Right ventricle myocardium superior (tissue), 1 donor: Measurements from ENCODE around the gene RNF224. TPM values are rescaled to one million over a fixed set of nuclear protein-coding genes. Genes with fewer than 3 reads are reported as not detected.

Experiments
- ATAC-seq: fragments of 200-7000 bp; cut with Tn5 transposase; one replicate; pipeline ENCODE4 v1.9.1; 2020; ENCODE audit warnings: mild to moderate bottlenecking; ENCODE audit not compliant: poor library complexity
- DNase-seq: peaks from one replicate; pipeline ENCODE4 v3.0.0-alpha.2; 2020
- intact Hi-C: fragments of 100-400 bp; cut with DNase I; formaldehyde crosslinking; loops from one replicate; pipeline ENCODE4 v1.11.2; 2022
- total RNA-seq: library from RNA; stranded (reverse); fragmentation: NEBNext Ultra II Directional; extraction: Animal tissue kit (Norgen Biotek cat#: 25700); gene quantifications from one replicate; pipeline ENCODE4 v1.2.1, GENCODE V29; 2021
- donor health status: DM: no; HTN: yes; CAD: no; lungs with severe emphysema.

Gene RNF224
- total RNA-seq, 1 donor from 2014 or later: not detected

DNA sequence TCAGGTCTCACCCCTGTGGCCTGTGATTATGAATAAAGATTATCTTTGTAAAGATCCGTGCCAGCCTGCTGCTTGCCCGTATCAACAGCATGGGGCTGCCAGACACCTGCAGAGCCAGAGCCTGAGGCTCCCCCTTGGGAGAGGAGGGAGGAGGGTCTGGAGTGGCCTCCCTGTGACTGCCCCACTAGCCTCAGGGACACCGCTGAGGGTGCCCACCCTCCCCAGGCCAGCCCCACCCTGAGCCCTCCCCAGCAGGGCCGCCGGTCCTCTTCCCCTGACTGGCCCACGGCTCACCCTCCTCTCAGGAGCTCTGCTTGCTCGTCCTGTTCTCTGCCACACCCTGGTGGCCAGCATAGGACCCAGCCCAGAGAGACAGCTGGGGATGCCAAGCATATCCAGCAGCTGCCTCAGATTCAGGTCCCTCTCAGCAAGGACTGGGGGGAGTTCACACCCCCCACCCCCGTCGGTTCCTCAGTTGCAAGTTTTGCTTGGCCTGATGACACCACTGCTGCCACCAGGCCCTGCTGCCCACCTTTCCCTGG, 36.9 kb upstream of the RNF224 start:
- intact Hi-C loops: loop anchor here (5.0 kb wide), 1 partner anchor 37 kb away; the partner anchor contains the start of genes CYSRT1 and RNF224

GRCh38 chr9:137191245-137191644, 36.1 kb upstream of the RNF224 start:
- ATAC-seq (no peak), DNase-seq (no peak)
- intact Hi-C loops: loop anchor here (5.0 kb wide), 1 partner anchor 36 kb away; the partner anchor contains the start of genes CYSRT1 and RNF224

More for the DNA sequence above, 36.9 kb upstream of the RNF224 start:
- no peak for ATAC-seq
- DNase-seq: no peak

GRCh38 chr9:137191691-137192447, 35.4 kb upstream of the RNF224 start:
- ATAC-seq: no peak
- intact Hi-C loops: loop anchor here (5.0 kb wide), 1 partner anchor 35 kb away; the partner anchor contains the start of genes CYSRT1 and RNF224
- DNase-seq: no peak

GRCh38 chr9:137192448-137192780, 34.9 kb upstream of the RNF224 start:
- ATAC-seq: no peak
- no peak for DNase-seq
- intact Hi-C loops: loop anchor here (5.0 kb wide), 1 partner anchor 35 kb away; the partner anchor contains the start of genes CYSRT1 and RNF224

GRCh38 chr9:137192859-137193258, 34.4 kb upstream of the RNF224 start:
- intact Hi-C loops: loop anchor here (5.0 kb wide), 1 partner anchor 34 kb away; the partner anchor contains the start of genes CYSRT1 and RNF224
- no peak for ATAC-seq
- DNase-seq: no peak

GRCh38 chr9:137193771-137194170, 33.5 kb upstream of the RNF224 start:
- ATAC-seq (no peak), DNase-seq (no peak)
- intact Hi-C loops: loop anchor here (5.0 kb wide), 1 partner anchor 34 kb away; the partner anchor contains the start of genes CYSRT1 and RNF224

- ATAC-seq (peak; percentile 79), DNase-seq (peak; percentile 88)
- intact Hi-C loops: loop anchor here (5.0 kb wide), 1 partner anchor 33 kb away; the partner anchor contains the start of genes CYSRT1 and RNF224
Observed at GRCh38 chr9:137194388-137194787, 32.9 kb upstream of the RNF224 start.

- intact Hi-C loops: loop anchor here (5.0 kb wide), 1 partner anchor 32 kb away; the partner anchor contains the start of genes CYSRT1 and RNF224
- ATAC-seq (no peak), DNase-seq (no peak)
Observed at GRCh38 chr9:137194909-137195308, 32.4 kb upstream of the RNF224 start.

DNA sequence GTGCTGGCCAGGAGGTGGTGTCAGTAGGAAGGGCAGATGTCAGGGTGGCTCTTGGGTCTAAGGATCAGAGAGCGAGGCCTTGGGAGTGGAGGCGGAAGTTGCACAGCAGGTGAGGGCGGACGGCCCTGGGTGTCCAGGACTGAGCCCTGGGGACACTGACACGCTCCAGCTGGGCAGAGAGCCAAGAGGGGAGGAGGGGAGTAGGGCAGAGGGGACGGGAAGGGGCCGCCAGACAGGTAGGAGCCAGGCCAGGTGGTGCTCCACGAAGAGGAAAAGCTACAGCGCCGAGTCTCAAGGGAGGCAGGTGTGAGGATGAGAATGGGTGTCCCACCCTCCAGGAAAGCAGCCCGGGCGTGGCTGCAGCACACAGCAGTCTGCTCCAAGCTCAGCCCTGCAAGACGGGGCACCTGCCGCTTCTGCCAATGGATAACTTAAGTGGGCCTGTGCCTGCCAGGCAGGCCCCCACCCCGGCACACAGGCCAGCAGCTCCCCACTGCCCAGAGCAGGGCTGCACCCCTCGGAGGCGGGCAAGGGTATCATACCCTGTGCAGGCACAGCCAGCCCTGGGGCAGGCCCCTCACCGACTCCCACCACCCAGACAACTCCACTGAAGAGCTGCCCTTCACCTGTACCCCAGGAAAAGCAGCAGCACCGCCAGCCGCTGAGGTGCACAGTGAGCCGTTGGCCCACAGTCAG, 31.6 kb upstream of the RNF224 start:
- no peak for DNase-seq
- intact Hi-C loops: no loop called here
- ATAC-seq: peak; percentile 3

- intact Hi-C loops: no loop called here
- DNase-seq (no peak), ATAC-seq (no peak)
Observed at GRCh38 chr9:137198051-137198901, 29.0 kb upstream of the RNF224 start.

GRCh38 chr9:137198902-137199283, 28.4 kb upstream of the RNF224 start:
- intact Hi-C loops: no loop called here
- no peak for ATAC-seq

GRCh38 chr9:137199411-137200121, 27.7 kb upstream of the RNF224 start:
- DNase-seq (no peak), ATAC-seq (no peak)
- intact Hi-C loops: no loop called here

More at GRCh38 chr9:137198902-137199283, 28.4 kb upstream of the RNF224 start:
- DNase-seq: no peak

DNA sequence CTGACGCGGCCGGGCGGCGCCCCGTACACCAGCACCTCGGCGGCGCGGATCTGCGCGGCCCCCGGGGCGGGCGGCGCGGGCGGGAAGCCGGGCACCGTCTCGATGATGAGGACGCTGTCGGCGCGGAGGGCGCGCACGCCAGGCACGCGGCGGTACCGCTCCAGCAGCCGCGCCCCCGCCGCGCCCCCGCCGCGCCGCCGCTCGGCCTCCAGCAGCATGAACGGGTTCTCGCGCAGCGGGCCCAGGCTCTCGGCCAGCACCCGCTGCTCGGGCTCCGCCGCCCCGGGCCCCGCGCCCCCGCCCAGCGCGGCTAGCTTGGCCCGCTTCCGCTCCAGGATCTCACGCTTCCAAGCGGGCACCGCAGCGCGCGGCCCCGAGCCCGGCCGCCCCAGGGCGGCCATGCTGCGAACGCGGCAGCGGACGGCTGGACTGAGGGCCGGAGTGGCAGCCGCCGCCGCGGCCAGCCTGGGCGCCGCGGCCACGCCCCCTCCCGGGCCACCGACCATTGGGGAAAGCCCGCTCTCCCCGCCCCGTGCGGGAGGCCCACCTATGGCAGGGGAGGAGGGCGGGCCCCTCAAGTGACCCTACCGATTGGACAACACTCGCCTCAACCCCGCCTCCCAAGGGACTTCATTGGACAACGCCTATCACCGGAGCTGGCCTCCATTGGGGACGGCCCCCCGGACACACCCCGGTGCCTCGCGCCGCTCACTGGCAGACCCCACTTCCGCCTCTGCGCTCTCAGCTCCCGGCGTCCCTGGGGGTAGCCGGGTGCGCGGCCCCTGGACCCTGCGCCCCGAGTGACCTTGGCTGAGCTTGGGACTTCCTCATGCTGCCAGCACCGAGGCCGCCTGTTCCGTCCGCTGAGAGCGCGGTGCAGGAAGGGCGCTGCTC, 26.7 kb upstream of the RNF224 start, which contains the start of gene TPRN:
Gene TPRN (minus strand): TSS at position 431 of the 894 bp plus-strand sequence. CDS start 30 bp downstream, at position 401.
- intact Hi-C loops: no loop called here
- ATAC-seq: peak; percentile 95
- peak; percentile 100 for DNase-seq

- intact Hi-C loops: no loop called here
- ATAC-seq (no peak), DNase-seq (no peak)
Observed at GRCh38 chr9:137201205-137201868, 26.0 kb upstream of the RNF224 start.

DNA sequence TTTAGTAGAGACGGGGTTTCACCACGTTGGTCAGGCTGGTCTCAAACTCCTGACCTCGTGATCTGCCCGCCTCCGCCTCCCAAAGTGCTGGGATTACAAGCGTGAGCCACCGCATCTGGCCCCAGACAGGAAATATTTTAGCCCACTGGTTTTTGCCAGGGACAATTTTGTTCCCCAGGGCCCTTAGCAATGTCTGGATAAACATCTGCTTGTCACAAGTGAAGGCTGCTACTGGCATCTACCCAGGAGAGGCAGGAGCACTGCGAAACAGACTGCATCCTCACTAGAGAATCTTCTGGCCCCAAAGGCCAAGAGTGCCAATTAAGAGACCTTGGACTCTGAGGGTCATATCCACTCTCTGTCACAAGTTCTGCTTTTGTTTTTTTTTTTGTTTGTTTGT, 24.3 kb upstream of the RNF224 start:
- intact Hi-C loops: no loop called here
- ATAC-seq (no peak), DNase-seq (no peak)

GRCh38 chr9:137204731-137205125, 22.6 kb upstream of the RNF224 start:
- intact Hi-C loops: no loop called here
- ATAC-seq (no peak), DNase-seq (no peak)
